Fibroblast of upper back skin (primary cell): ENCODE data around the gene AGAP2.
A peak's percentile ranks its signal among the peaks of the same experiment; 100 is the strongest.
"Not testable (repeated sequence)": the region's sequence is repeated elsewhere in the genome, so short reads cannot be mapped to it uniquely, and the experiment has no call there.

Experiments used
- DNase-seq: peaks from one replicate; pipeline ENCODE4 v3.0.0-alpha.2; 2013

The AGAP2 gene

DNA sequence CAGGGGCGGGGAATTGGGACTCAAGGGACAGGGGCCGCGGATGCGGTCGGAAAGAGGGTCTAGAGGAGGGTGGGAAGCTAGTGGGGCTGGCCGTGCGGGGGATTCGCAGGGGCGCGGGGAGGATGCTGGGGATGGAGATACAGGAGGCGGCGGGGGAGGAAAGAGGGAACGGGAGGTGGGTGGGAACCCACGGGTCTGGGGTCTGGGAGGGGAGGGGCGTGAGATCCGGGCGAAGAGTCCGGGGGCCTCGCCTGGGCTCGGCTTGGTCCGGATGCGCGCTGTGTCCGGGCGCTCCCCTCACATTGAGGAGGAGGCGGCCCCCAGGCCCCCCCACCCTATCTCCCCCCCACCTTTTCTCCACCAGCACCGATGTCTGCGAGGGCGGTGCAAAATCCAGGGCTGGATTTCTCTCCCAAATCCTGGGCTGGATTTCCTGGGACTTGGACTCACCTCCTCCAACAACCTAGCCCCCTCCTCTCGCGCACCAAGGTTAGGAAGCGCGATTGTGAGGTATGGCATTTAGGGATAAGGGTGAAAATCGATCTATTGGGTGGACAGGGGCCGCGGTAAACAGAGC lies at the start of gene AGAP2:
AGAP2 (minus strand) TSS at position 82 of the 577 bp plus-strand sequence. CDS start 496 bp downstream, outside the sequence.
- DNase-seq = no peak

- DNase-seq = no peak
Observed at GRCh38 chr12:57783861-57784260, 45.3 kb upstream of the AGAP2 start.

GRCh38 chr12:57783466-57783801 lies 44.9 kb upstream of the AGAP2 start:
- DNase-seq = no peak

DNA sequence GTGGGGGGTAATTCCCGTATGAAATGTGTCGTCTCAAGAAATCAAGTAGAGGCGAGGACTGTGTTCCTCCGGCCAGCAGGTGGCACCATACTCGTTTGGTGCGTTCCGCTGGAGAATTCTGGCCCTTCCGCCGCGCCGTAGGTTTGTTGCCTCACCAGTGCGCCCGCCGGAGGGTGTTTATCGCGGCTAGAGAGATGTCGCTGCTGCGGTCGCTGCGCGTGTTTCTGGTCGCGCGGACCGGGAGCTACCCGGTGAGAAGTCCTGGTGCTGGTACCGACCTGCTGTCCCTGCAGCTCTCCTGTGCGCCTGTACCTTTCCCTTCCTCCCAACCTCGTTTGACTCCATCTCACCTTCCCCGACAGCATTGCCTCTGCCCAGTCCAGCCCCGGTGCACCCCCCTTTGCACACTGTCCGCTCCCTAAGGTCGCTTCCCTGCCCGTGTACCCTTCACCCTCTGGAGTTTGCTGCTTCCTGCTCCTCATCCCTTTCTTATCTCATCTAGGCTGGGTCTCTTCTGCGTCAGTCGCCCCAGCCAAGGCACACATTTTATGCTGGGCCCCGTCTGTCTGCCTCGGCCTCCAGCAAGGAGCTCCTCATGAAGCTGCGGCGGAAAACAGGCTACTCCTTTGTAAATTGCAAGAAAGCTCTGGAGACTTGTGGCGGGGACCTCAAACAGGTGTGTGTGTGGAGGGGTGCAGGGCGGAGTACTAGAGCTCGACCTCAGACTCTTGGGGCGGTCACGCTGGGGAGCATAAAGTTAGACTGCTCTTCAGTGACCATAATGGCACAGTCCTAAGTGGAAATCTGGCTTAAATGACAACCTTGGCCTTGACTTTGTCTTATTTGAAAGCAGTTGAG lies 44.3 kb upstream of the AGAP2 start, which contains the start of gene TSFM:
TSFM (plus strand) TSS at position 180 of the 858 bp plus-strand sequence; CDS start at position 195, 15 bp downstream.
- DNase-seq = peak; percentile 92

- no peak for DNase-seq
Observed at GRCh38 chr12:57782243-57782607, 43.7 kb upstream of the AGAP2 start.

DNA sequence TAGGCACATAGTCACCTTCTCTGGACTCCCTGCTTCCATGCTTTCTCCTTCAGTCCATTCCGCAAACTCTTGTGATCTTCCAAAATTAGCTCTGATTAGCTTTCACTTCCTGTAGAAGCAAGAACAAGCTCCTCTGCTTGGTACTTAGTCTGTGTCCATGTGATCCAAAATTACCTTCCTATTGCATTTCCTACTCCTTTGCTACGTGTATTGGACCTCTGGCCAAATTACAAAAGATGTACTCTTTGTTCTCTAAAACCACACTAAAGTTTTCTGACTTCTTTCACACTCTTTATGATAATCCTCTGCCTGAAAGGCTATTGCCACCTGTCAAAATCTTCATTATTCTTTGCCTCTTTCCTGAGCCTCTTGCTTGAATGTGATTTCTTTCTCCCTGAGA lies 43.3 kb upstream of the AGAP2 start:
- DNase-seq = no peak

DNA sequence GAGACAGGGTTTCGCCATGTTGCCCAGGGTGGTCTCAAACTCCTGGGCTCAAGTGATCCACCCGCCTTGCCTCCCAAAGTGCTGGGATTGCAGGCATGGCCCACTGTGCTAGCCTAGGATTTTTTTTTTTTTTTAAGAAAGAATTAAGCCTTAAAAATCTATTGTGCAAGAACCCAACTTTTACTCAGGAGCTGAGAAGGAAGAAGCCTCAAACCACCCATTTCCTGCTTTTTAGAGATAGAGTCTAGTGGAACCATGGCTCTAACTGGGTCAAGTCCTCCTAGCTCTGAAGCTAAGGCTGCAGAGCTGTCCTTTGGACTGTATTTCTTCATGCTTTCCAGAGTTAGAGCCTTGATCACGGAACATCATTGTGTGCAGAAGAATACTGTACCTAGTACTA lies 42.7 kb upstream of the AGAP2 start:
- no peak for DNase-seq

DNA sequence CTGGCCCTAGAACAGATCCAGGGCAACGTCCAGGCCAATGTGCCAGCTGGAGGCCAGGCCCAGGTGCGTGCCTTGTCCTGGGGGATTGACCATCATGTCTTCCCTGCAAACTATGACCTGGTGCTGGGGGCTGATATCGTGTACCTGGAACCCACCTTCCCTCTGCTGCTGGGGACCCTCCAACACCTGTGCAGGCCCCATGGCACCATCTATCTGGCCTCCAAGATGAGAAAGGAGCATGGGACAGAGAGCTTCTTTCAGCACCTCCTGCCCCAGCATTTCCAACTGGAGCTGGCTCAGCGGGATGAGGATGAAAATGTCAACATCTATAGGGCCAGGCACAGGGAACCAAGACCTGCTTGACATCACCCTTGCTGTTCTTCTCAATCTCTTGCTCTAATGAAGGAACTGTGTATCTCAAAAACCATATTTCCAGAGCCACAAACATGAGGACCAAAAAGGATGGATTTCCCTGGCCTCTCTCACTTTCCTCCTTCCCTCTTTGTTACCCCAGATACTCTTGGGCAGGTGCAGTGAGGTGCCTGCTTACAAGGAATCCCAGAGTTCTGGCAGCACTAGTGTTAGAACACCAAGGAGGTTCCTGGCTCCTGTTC lies 41.8 kb upstream of the AGAP2 start:
- DNase-seq = no peak

DNA sequence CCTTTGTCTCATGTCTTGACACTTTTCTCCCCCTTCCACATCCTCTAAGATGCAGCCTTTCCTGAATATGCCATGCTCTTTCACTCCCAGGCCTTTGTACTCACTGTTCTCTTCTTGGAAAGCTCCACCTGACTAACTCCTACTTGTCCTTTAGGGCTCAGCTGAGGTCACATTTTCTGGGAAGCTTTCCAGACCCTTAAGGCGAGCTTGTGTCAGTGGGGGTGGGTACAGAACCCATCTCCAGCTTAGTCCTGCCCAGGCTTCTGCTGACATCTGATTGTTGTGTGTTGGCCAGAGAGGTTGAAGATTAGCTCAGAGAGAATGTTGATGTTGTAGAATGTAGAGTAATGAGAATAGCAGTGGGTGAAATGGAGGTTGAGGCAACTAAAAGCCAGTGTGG lies 41.2 kb upstream of the AGAP2 start:
- no peak for DNase-seq

GRCh38 chr12:57777911-57778310 lies 39.4 kb upstream of the AGAP2 start:
- DNase-seq = no peak

- no peak for DNase-seq
Observed at GRCh38 chr12:57777367-57777766, 38.8 kb upstream of the AGAP2 start.

GRCh38 chr12:57776247-57776587 lies 37.7 kb upstream of the AGAP2 start:
- no peak for DNase-seq

DNA sequence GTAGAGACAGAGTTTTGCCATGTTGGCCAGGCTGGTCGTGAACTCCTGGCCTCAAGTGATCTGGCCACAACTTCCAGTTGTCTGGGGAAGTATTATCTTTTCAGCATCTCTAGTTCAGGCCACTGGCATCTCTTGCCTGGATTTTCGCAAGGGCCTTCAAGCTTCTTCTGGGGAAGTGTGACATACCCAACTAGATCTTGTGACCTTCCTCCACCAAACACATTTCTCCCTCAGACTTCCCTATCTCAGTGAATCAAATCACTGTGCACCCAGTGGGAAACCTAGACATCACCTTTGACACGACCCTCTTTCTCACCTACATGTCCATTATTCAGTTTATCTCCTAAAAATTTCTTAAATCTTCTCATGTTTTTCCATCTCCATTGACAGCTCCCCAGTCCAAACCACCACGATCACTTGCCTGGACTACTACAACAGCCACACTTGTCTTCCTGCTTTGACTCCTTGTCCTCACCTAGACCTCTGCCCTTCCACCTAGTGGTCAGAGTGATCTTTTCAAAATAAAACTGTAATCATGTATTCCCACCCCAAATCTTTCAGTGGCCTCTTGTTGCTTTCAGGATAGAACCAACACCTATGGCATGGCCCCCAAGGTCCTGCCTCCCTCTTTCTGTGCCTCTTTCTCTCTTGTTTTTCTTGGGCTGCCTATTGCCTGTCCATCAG lies 37.2 kb upstream of the AGAP2 start:
- DNase-seq = no peak

DNA sequence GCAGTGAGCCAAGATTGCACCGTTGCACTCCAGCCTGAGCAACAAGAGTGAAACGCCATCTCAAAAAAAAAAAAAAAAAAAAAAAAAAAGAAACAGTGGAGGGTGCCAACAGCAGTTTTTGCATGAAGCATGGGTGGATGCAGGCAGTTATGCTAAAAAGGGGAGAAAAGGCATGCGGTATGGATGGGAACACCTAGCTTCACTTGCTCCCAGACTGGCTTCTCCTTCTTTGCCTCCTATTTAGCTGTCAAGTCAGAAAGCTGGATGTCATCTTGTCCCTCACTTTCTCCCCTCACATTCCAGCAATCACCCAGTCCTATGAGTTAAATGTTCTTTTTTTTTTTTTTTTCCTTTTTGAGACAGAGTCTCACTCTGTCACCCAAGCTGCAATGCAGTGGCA lies 36.5 kb upstream of the AGAP2 start:
- no peak for DNase-seq

GRCh38 chr12:57774634-57775033 lies 36.1 kb upstream of the AGAP2 start:
- DNase-seq = not testable (repeated sequence)

DNA sequence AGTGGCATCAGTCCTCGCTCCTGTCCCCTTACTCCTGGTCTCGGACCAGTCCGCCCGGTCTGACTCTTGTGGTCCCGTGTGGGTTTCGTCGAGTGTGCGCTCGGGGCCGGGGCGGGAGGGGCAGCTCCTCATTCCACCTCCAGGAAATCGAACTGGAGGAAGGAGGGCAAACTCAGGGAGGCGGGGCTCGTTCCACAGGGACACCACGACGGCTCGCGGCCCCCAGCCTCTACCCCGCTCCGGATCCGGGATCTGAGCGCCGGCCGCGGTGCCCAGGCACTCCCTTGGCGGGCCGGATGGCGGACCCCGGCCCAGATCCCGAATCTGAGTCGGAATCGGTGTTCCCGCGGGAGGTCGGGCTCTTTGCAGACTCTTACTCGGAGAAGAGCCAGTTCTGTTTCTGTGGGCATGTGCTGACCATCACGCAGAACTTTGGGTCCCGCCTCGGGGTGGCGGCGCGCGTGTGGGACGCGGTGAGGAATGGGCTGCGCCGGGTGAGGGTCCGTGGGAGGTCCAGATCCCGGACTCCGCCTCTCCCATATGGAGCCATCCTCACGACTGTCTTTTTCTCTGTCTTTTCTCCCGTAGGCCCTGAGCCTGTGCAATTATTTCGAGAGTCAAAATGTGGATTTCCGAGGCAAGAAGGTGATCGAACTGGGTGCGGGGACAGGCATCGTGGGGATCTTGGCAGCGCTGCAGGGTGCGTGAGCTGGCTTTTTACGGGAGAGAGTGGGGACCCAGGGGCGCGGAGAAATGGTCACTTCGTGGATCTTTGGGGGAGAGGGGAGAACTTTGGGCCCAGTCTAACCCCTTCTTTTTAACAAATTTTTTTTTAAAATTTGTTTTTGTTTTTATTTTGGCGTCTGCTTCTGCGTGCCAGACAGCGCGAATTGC lies 34.1 kb upstream of the AGAP2 start, which contains the start of gene EEF1AKMT3:
EEF1AKMT3 (plus strand) TSS at position 186 of the 894 bp plus-strand sequence; CDS start at position 297, 111 bp downstream.
- peak; percentile 41 for DNase-seq

- peak; percentile 97 for DNase-seq
Observed at GRCh38 chr12:57771873-57772428, 33.4 kb upstream of the AGAP2 start, which contains the start of gene METTL1. Gene METTL1 (minus strand): TSS chr12:57772105. CDS start chr12:57772083, 22 bp downstream.

- DNase-seq = peak; percentile 92
Observed at GRCh38 chr12:57771236-57771872, 32.8 kb upstream of the AGAP2 start.

DNA sequence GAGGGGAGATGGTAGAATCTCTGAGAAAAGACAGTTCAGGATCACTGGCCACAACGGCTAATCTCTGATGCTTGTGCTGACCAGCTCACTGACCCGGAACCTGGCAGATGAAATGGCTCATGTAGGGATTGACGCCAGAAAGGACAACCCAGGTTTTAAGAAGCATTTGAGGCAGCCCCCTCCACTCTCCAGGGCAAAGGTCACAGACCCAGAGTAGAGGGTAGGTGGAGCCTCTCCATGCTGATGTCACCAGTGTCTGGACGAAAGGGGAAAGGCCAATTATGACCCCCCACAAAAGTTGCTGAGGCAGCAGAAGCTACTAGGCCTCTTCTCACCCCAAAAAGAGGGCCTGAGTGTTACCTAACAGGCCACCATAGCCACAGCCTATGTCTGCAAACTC lies 32.2 kb upstream of the AGAP2 start:
- DNase-seq = no peak

- DNase-seq = no peak
Observed at GRCh38 chr12:57769594-57769993, 31.1 kb upstream of the AGAP2 start.

DNA sequence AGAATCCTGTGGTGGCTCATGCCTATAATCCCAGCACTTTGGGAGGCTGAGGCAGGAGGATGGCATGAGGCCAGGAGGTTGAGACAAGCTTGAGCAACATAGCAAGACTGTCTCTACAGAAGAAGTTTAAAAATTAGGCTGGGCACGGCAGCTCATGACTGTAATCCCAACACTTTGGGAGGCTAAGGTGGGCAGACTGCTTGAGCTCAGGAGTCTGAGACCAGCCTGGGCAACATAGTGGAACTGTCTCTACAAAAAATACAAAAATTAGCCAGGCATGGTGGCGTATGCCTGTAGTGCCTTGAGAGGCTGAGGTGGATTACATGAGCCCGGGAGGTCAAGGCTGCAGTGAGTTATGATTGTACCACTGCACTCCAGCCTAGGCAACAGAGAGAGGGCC lies 29.3 kb upstream of the AGAP2 start:
- no peak for DNase-seq
